Activated T-helper 17 cell treated with anti-CD3 and anti-CD28 coated beads, Interleukin-2, amount 50 U/mL, for 72 hours (primary cell): ENCODE results near the gene PHTF1. TPM values are rescaled to one million over a fixed set of nuclear protein-coding genes. Genes with fewer than 3 reads are reported as not detected.

Source experiments
- ATAC-seq: fragments of 150-1000 bp; cut with Tn5 transposase; replicated peaks from 2 replicates; pipeline ENCODE4 v1.10.0; 2021; ENCODE audit warnings: mild to moderate bottlenecking, moderate library complexity
- H3K27ac Mint-ChIP-seq: one replicate; pipeline ENCODE4 v1.8.0; 2022; ENCODE audit warnings: mixed read lengths
- H3K27me3 Mint-ChIP-seq: one replicate; pipeline ENCODE4 v1.8.0; 2022; ENCODE audit warnings: mixed read lengths
- H3K36me3 Mint-ChIP-seq: one replicate; pipeline ENCODE4 v1.8.0; 2022; ENCODE audit warnings: low read depth, mild to moderate bottlenecking, mixed read lengths
- H3K4me1 Mint-ChIP-seq: one replicate; pipeline ENCODE4 v1.8.0; 2022; ENCODE audit warnings: mixed read lengths
- H3K4me3 Mint-ChIP-seq: one replicate; pipeline ENCODE4 v1.8.0; 2022; ENCODE audit warnings: mild to moderate bottlenecking, mixed read lengths
- H3K9me3 Mint-ChIP-seq: one replicate; pipeline ENCODE4 v1.8.0; 2022; ENCODE audit warnings: mixed read lengths
- total RNA-seq, 2 donors: library from RNA; stranded (reverse); gene quantifications; one replicate each; pipeline ENCODE4 v1.2.3, GENCODE V29; 2022

Gene PHTF1
- total RNA-seq, 2 donors from 2014 or later = 19.5 to 24.8 TPM

DNA sequence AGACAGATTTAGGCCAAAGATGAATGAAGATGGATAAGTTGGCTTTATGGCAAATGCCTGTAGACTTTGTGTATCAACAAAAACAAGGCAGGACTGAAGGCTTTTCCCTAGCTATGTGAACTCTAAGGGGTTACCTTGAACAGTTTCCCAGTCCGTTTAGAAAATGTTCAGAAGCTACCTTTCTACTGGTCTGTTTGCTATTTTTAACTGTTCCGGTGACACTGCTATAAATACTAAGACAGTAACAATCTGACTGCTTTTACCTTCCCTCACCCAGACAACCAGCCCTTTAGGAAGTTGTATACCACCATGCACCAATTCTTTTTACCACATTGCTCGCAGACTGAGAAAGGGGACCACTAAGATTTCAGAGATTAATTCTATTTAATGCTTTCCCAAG lies 102.2 kb downstream of the PHTF1 start:
- H3K4me3 Mint-ChIP-seq = no peak overlapping the region
- no peaks in the 10 kb centered on the region for H3K27me3 Mint-ChIP-seq
- no peaks in the 10 kb centered on the region for H3K4me1 Mint-ChIP-seq
- H3K36me3 Mint-ChIP-seq = peaks cover 10% of the 10 kb centered on the region
- no peak for ATAC-seq
- H3K27ac Mint-ChIP-seq = no peak overlapping the region
- no peaks in the 10 kb centered on the region for H3K9me3 Mint-ChIP-seq

DNA sequence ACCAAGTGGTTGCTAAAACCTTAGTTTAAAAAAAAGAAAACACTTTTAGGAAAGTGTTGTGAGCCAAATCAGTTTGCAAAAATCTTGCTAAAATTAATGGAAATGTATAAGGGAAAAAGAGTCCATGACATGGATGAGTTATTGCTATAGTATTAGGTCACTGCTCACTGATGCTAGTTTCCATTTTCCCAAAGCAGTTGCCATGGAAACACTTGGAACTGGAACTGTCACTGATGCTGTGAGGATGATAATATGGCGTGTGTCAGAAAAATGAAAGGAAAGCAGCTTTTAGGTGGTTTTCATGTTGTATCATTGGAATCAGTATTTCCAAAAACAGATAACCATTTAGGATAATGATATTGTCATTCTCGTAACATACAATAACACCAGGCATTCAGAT lies 104.4 kb downstream of the PHTF1 start:
- H3K4me1 Mint-ChIP-seq = no peaks in the 10 kb centered on the region
- no peaks in the 10 kb centered on the region for H3K27me3 Mint-ChIP-seq
- H3K27ac Mint-ChIP-seq = no peak overlapping the region
- no peak overlapping the region for H3K4me3 Mint-ChIP-seq
- H3K36me3 Mint-ChIP-seq = peaks cover 10% of the 10 kb centered on the region
- H3K9me3 Mint-ChIP-seq = no peaks in the 10 kb centered on the region
- ATAC-seq = no peak

DNA sequence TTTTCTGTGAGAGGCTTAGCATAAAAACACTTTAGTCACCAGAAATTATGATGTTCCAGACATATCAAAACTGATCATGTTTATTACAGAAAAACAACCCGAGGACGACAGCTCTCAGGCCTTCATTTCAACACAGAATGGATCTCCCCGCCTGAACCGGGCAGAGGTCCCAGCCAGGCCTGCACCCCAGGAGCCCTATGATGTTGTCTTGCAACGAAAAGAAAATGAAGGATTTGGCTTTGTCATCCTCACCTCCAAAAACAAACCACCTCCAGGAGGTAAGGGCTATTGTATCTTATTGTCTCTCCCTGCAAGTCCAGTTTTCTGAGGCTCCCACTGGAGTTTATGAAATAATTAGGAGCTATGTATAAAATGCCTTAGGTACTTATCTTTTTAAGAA lies 105.5 kb downstream of the PHTF1 start:
- no peak for ATAC-seq
- Mint-ChIP-seq H3K9me3 (no peaks in the 10 kb centered on the region), H3K4me1 (no peaks in the 10 kb centered on the region), H3K27me3 (no peaks in the 10 kb centered on the region), H3K36me3 (peaks cover 4% of the 10 kb centered on the region), H3K27ac (no peak overlapping the region), H3K4me3 (no peak overlapping the region)

DNA sequence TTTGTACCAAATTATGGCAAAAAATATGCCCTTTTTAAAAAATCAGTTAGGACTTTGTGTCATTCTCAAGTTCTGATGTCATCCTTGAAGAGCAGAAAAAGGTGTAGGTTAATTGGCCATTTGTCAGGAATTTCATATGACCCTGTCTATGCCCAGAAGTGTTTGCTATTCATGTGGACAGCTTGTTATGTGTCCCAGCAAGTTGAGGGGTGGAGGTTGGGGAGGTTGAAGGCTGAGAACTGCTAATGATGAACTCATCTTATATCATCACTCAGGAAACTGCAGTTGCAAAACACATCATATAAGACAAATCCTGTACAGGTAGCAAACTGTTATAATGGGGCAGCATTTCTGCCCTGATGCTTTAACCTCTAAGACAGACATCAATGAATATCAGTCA lies 106.5 kb downstream of the PHTF1 start:
- H3K9me3 Mint-ChIP-seq = no peaks in the 10 kb centered on the region
- H3K36me3 Mint-ChIP-seq = no peaks in the 10 kb centered on the region
- ATAC-seq = no peak

DNA sequence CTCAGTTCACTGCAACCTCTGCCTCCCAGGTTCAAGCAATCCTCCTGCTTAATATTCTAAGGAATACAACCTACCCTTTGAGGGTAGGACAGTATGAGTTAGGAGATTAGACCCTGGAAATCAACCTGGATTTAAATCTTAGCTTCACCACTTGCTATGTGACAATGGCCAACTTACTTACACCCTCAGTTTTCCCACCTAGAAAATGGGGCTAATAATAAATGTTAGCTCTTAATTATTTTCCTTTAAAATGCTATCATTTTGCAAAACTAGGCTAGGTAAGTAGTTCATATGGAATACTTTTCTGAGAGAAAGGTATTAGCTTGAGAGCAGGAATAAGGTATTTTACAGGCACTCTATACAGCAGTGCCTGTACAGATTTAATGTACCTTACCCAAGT lies 110.8 kb downstream of the PHTF1 start:
- Mint-ChIP-seq H3K27ac (no peak overlapping the region), H3K27me3 (no peaks in the 10 kb centered on the region), H3K9me3 (no peaks in the 10 kb centered on the region), H3K4me1 (no peaks in the 10 kb centered on the region), H3K4me3 (no peak overlapping the region), H3K36me3 (peaks cover 13% of the 10 kb centered on the region)
- no peak for ATAC-seq

More for the DNA sequence above, 106.5 kb downstream of the PHTF1 start:
- no peaks in the 10 kb centered on the region for H3K4me1 Mint-ChIP-seq
- H3K27ac Mint-ChIP-seq = no peak overlapping the region
- H3K27me3 Mint-ChIP-seq = no peaks in the 10 kb centered on the region
- H3K4me3 Mint-ChIP-seq = no peak overlapping the region

DNA sequence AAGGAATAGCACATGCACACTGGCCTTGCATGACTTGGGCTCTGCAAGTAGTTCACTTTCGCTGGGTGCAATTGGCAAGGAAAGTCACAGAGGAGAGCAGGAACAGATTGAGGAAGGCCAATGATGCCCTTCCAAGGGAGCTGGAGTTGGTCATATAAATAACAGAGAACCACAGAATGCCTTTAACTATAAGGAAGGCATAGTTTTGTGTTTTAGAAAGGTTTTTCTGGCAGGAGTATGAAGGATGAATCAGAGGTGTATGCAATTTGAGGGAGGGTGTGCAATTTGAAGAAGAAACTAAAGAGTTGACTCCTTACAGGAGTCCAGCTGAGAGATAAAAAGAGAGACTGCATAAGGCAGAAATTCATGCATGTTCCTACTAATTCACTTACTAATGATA lies 112.1 kb downstream of the PHTF1 start:
- ATAC-seq = no peak
- no peak overlapping the region for H3K4me3 Mint-ChIP-seq
- H3K27ac Mint-ChIP-seq = no peak overlapping the region
- peaks cover 24% of the 10 kb centered on the region for H3K36me3 Mint-ChIP-seq
- no peaks in the 10 kb centered on the region for H3K27me3 Mint-ChIP-seq
- no peaks in the 10 kb centered on the region for H3K9me3 Mint-ChIP-seq
- H3K4me1 Mint-ChIP-seq = no peaks in the 10 kb centered on the region

Other genes with a start within 250 kb of the PHTF1 start
- 10 to 100 TPM; 22.2 to 47.4 TPM for gene RSBN1, start 53.0 kb upstream of the PHTF1 start, total RNA-seq
- gene PTPN22, start 112.2 kb upstream of the PHTF1 start, total RNA-seq = 10 to 100 TPM; 55.9 to 70.1 TPM
- 1 to 10 TPM in 1 of 2 donors, under 1 TPM in 1; 0.99 to 4.4 TPM for gene BCL2L15, start 128.1 kb upstream of the PHTF1 start, total RNA-seq
- 10 to 100 TPM; 46.5 to 61.7 TPM for gene AP4B1, start 145.3 kb upstream of the PHTF1 start, total RNA-seq
- 10 to 100 TPM; 16.1 to 21.4 TPM for gene DCLRE1B, start 145.8 kb upstream of the PHTF1 start, total RNA-seq
- 10 to 100 TPM; 44.4 to 71.0 TPM for gene HIPK1, start 169.8 kb upstream of the PHTF1 start, total RNA-seq
- under 1 TPM; 0.13 to 0.40 TPM for gene OLFML3, start 220.0 kb upstream of the PHTF1 start, total RNA-seq